ENCODE data around the gene KIF12. TPM values are rescaled to one million over a fixed set of nuclear protein-coding genes. Genes with fewer than 3 reads are reported as not detected.

Gene KIF12
- total RNA-seq, 1 donor from 2014 or later, result 3.3 TPM

GRCh38 chr9:114076237-114077161 lies 22.6 kb downstream of the KIF12 start:
- DNase-seq (ENCODE audit: low spot score in 2 of 2, unreplicated experiment in 2 of 2), result no peak
- H3K27me3 Mint-ChIP-seq (ENCODE audit: low read depth), result peaks cover 36% of the 10 kb centered on the region
- no peak overlapping the region for H3K27ac Mint-ChIP-seq
- no peak overlapping the region for H3K4me3 Mint-ChIP-seq
- no peak for TF ChIP-seq CTCF (IDR thresholded peaks at IDR 0.05; ENCODE audit: unreplicated experiment)
- H3K36me3 Mint-ChIP-seq, result no peaks in the 10 kb centered on the region
- H3K9me3 Mint-ChIP-seq, result no peaks in the 10 kb centered on the region
- no peaks in the 10 kb centered on the region for H3K4me1 Mint-ChIP-seq

GRCh38 chr9:114075602-114076001 lies 23.5 kb downstream of the KIF12 start:
- TF ChIP-seq CTCF (IDR thresholded peaks at IDR 0.05; ENCODE audit: unreplicated experiment), result no peak
- H3K27me3 Mint-ChIP-seq (ENCODE audit: low read depth), result peaks cover 36% of the 10 kb centered on the region
- H3K9me3 Mint-ChIP-seq, result no peaks in the 10 kb centered on the region
- no peaks in the 10 kb centered on the region for H3K36me3 Mint-ChIP-seq
- no peak overlapping the region for H3K27ac Mint-ChIP-seq
- DNase-seq (ENCODE audit: low spot score in 2 of 2, unreplicated experiment in 2 of 2), result no peak
- H3K4me3 Mint-ChIP-seq, result no peak overlapping the region
- H3K4me1 Mint-ChIP-seq, result no peaks in the 10 kb centered on the region

GRCh38 chr9:114072184-114073140 lies 26.6 kb downstream of the KIF12 start:
- Mint-ChIP-seq H3K4me3 (no peak overlapping the region), H3K36me3 (no peaks in the 10 kb centered on the region), H3K4me1 (no peaks in the 10 kb centered on the region), H3K9me3 (no peaks in the 10 kb centered on the region), H3K27me3 (ENCODE audit: low read depth) (peaks cover 44% of the 10 kb centered on the region), H3K27ac (no peak overlapping the region)
- no peak for TF ChIP-seq CTCF (IDR thresholded peaks at IDR 0.05; ENCODE audit: unreplicated experiment)
- DNase-seq (ENCODE audit: low spot score in 2 of 2, unreplicated experiment in 2 of 2), result no peak

- DNase-seq (ENCODE audit: low spot score in 2 of 2, unreplicated experiment in 2 of 2), result no peak
- Mint-ChIP-seq H3K27me3 (ENCODE audit: low read depth) (peaks cover 40% of the 10 kb centered on the region), H3K9me3 (no peaks in the 10 kb centered on the region), H3K4me3 (no peak overlapping the region), H3K36me3 (no peaks in the 10 kb centered on the region), H3K27ac (no peak overlapping the region), H3K4me1 (no peaks in the 10 kb centered on the region)
- no peak for TF ChIP-seq CTCF (IDR thresholded peaks at IDR 0.05; ENCODE audit: unreplicated experiment)
These were observed 27.8 kb downstream of the KIF12 start for GRCh38 chr9:114071197-114071795.

Data from mesothelial cell of epicardium (in vitro differentiated cells).